Tibial nerve (tissue), 4 donors: ENCODE data around the gene CHSY1. TPM values are rescaled to one million over a fixed set of nuclear protein-coding genes. Genes with fewer than 3 reads are reported as not detected.

Experiments
- DNase-seq, 2 donors: peaks; one replicate each; pipeline ENCODE4 v3.0.0-alpha.2; 2019; ENCODE audit warnings: low spot score in 2 of 2
- H3K27ac ChIP-seq, 4 donors: fragments of 200-600 bp; sonication (generic) in 3 of 4; one replicate each; pipeline ENCODE4 v1.5.1; 2017 to 2019; ENCODE audit warnings: mild to moderate bottlenecking in 1 of 4
- H3K27me3 ChIP-seq, 2 donors: fragments of 200-600 bp; sonication (generic) in 1 of 2; one replicate each; pipeline versions ENCODE4 v1.5.1 to v1.6.0; 2017 to 2019
- H3K36me3 ChIP-seq, 3 donors: fragments of 200-600 bp; sonication (generic); one replicate each; pipeline ENCODE4 v1.5.1; 2018 to 2019
- H3K4me1 ChIP-seq, 4 donors: fragments of 200-600 bp; sonication (generic) in 3 of 4; one replicate each; pipeline ENCODE4 v1.5.1; 2017 to 2019
- H3K4me3 ChIP-seq, 4 donors: fragments of 200-600 bp; sonication (generic) in 3 of 4; one replicate each; pipeline ENCODE4 v1.5.1; 2017 to 2019; ENCODE audit warnings: mild to moderate bottlenecking in 1 of 4, moderate library complexity in 1 of 4
- H3K9me3 ChIP-seq, 4 donors: fragments of 200-600 bp; sonication (generic) in 3 of 4; one replicate each; pipeline ENCODE4 v1.5.1; 2017 to 2019
- CTCF ChIP-seq, 5 experiments: fragments of 200-600 bp in 3 of 5; fragments of 450-650 bp in 2 of 5; sonication (generic) in 3 of 5; IDR thresholded peaks; one replicate each; pipeline ENCODE4 v1.5.1; 2016 to 2019; ENCODE audit warnings: antibody characterized with exemption in 5 of 5, mild to moderate bottlenecking in 3 of 5, moderate library complexity in 2 of 5
- EP300 ChIP-seq, 2 donors: sonication (generic); formaldehyde crosslinking; IDR thresholded peaks; one replicate each; pipeline ENCODE4 v1.6.1; 2017; ENCODE audit warnings: antibody characterized with exemption in 2 of 2, mild to moderate bottlenecking in 1 of 2
- POLR2A ChIP-seq, 2 donors: fragments of 450-650 bp; IDR thresholded peaks; one replicate each; pipeline ENCODE4 v1.6.1; 2017; ENCODE audit warnings: antibody characterized with exemption in 2 of 2, mild to moderate bottlenecking in 2 of 2, moderate library complexity in 2 of 2
- WGBS, 2 donors: methylation state at CpG; one replicate each; pipeline ENCODE4 v1.1.5; 2018; 5-methylcytosine and 5-hydroxymethylcytosine counted together
- total RNA-seq, 4 donors: library from RNA; depleted of rRNA; stranded (reverse); fragments of >200 nt; gene quantifications; one replicate each; pipeline ENCODE4 v1.1.0, GENCODE V29; 2016

Gene CHSY1
- total RNA-seq, 4 donors from 2014 or later = 22.0 to 29.7 (median 24.6) TPM

DNA sequence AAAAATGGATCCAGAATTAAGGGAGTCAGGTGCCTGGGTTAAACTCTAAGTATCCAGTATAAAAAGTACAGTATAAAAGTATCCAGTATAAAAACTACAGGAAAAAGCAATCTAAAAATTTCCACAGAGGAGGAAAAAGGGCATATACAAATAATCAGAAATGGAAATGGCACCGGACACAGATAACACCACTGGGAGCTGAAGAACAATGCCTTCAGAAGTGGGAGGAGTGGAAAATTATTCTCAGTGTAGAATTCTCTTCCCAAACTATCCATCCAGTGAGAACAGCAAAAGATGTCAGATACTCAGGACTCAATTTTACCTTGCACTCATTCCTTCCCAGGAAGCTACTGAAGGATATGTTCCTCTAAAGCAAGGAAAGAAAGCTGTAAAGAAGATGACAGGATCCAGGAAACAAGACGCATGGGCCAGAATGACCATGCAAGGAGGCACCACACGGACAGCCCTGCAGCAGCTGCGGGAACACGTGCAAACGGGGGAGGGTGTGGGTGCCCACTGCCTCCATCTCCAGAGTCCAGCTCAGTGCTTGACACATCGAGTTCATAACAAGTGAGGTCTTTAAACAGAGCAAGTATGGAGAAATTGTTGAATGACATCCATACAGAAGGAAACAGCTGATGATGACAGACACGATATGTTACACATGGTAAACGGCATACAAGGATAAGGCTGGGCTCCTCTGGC, 68.5 kb downstream of the CHSY1 start:
- 63 to 64% methylated on average over 9 of the region's 9 CpGs for WGBS, 2 donors
- Histone ChIP-seq H3K4me3 (no peak overlapping the region), H3K27me3 (no peaks in the 10 kb centered on the region), H3K36me3 (peaks cover 0 to 12% (median under 1%) of the 10 kb centered on the region in 3 donors), H3K27ac (peak overlapping the region in 1 of 4 donors; percentile 21), H3K4me1 (peaks cover 0 to 51% (median 8%) of the 10 kb centered on the region in 4 donors), H3K9me3 (no peaks in the 10 kb centered on the region)
- no peak for TF ChIP-seq CTCF (IDR thresholded peaks at IDR 0.05)
- peak in 1 of 2 donors; percentile 8 for TF ChIP-seq EP300 (IDR thresholded peaks at IDR 0.05)
- DNase-seq = no peak

GRCh38 chr15:101182215-101182614, 69.6 kb downstream of the CHSY1 start:
- peaks cover 0 to 51% (median 3%) of the 10 kb centered on the region in 4 donors for H3K4me1 ChIP-seq
- H3K27me3 ChIP-seq = no peaks in the 10 kb centered on the region
- WGBS, 2 donors = 72 to 88% methylated on average over 4 of the region's 4 CpGs
- DNase-seq = no peak
- H3K36me3 ChIP-seq = peaks cover 3 to 24% (median 4%) of the 10 kb centered on the region in 3 donors
- no peaks in the 10 kb centered on the region for H3K9me3 ChIP-seq
- no peak overlapping the region for H3K27ac ChIP-seq
- no peak overlapping the region for H3K4me3 ChIP-seq
- TF ChIP-seq EP300 (IDR thresholded peaks at IDR 0.05) (no peak), POLR2A (IDR thresholded peaks at IDR 0.05) (no peak), CTCF (IDR thresholded peaks at IDR 0.05) (no peak)

DNA sequence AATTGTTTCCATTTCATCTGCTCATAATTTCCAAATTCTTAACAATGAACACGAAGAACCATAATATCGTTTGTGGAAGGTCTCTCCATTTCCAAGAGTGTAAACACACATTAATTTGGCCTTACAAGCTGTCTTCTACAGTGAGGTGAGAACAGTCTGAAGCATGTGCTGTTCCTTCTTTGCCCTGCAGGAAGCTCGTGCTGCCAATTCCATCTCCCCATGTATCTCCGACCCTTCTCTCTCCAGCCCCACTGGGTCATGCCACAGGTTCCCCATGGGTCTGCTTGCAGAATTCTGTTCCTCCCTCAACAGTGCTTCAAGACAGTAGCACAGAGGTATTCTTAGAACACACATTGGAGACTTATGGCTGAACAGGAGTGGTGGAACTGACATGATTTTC, 70.5 kb downstream of the CHSY1 start:
- H3K9me3 ChIP-seq = no peaks in the 10 kb centered on the region
- TF ChIP-seq CTCF (IDR thresholded peaks at IDR 0.05) = no peak
- TF ChIP-seq EP300 (IDR thresholded peaks at IDR 0.05) = no peak
- no peak for TF ChIP-seq POLR2A (IDR thresholded peaks at IDR 0.05)
- DNase-seq = no peak
- peaks cover 3 to 25% (median 4%) of the 10 kb centered on the region in 3 donors for H3K36me3 ChIP-seq
- 88 to 90% methylated on average over 4 of the region's 4 CpGs for WGBS, 2 donors
- peaks cover 0 to 45% (median 2%) of the 10 kb centered on the region in 4 donors for H3K4me1 ChIP-seq
- H3K4me3 ChIP-seq = no peak overlapping the region
- H3K27me3 ChIP-seq = no peaks in the 10 kb centered on the region
- H3K27ac ChIP-seq = no peak overlapping the region

- DNase-seq = no peak
- Histone ChIP-seq H3K9me3 (no peaks in the 10 kb centered on the region), H3K4me1 (peaks cover 0 to 39% (median 3%) of the 10 kb centered on the region in 4 donors), H3K27ac (no peak overlapping the region), H3K4me3 (no peak overlapping the region), H3K27me3 (no peaks in the 10 kb centered on the region), H3K36me3 (peaks cover 3 to 25% (median 4%) of the 10 kb centered on the region in 3 donors)
- TF ChIP-seq CTCF (IDR thresholded peaks at IDR 0.05) = no peak
- no peak for TF ChIP-seq EP300 (IDR thresholded peaks at IDR 0.05)
- TF ChIP-seq POLR2A (IDR thresholded peaks at IDR 0.05) = no peak
- 85% methylated on average over 13 of the region's 13 CpGs for WGBS, 2 donors
These were observed 71.1 kb downstream of the CHSY1 start for GRCh38 chr15:101180620-101181307.
